Mammary epithelial cell (primary cell): ENCODE measurements around the gene TMEM238.

Experiments
- CTCF ChIP-seq, 2 donors: IDR thresholded peaks in 1 of 2; conservative IDR thresholded peaks in 1 of 2; 2 replicates each; pipeline ENCODE4 v1.5.1; 2011 to 2012; ENCODE audit warnings: inconsistent platforms in 2 of 2, low read length in 2 of 2, mild to moderate bottlenecking in 2 of 2, control low read depth in 1 of 2, low read depth in 1 of 2; ENCODE audit not compliant: insufficient read depth in 1 of 2; ENCODE audit errors: extremely low read depth in 1 of 2
- EZH2 ChIP-seq: IDR thresholded peaks from 2 replicates; pipeline ENCODE4 v1.6.1; 2012; ENCODE audit warnings: low read length, inconsistent platforms, borderline replicate concordance

- TF ChIP-seq EZH2 = no peak
- no peak for TF ChIP-seq CTCF (conservative IDR thresholded peaks at IDR 0.05 in 1 of 2, IDR thresholded peaks at IDR 0.05 in 1 of 2; ENCODE audit: extremely low read depth in 1 of 2, insufficient read depth in 1 of 2, low read depth in 1 of 2, low read length in 2 of 2)
These were observed 49.2 kb upstream of the TMEM238 start for GRCh38 chr19:55433292-55433691.
